CMK (cell line): ENCODE measurements around the gene CPNE5.
A peak's percentile ranks its signal among the peaks of the same experiment; 100 is the strongest.
"Not testable (repeated sequence)": the region's sequence is repeated elsewhere in the genome, so short reads cannot be mapped to it uniquely, and the experiment has no call there.

Experiments used
- DNase-seq: peaks from one replicate; pipeline ENCODE4 v3.0.0-alpha.2; 2010; ENCODE audit warnings: low read depth

The CPNE5 gene

GRCh38 chr6:36723992-36724391 is 115.3 kb downstream of the CPNE5 start:
- DNase-seq: not testable (repeated sequence)

- no peak for DNase-seq
Measured at GRCh38 chr6:36722879-36723278, 116.4 kb downstream of the CPNE5 start.

- no peak for DNase-seq
Measured at GRCh38 chr6:36722365-36722764, 116.9 kb downstream of the CPNE5 start.

- DNase-seq: no peak
Measured at GRCh38 chr6:36721369-36722140, 117.7 kb downstream of the CPNE5 start.

- no peak for DNase-seq
Measured at GRCh38 chr6:36720251-36721141, 118.7 kb downstream of the CPNE5 start.

GRCh38 chr6:36719126-36719525 is 120.1 kb downstream of the CPNE5 start:
- DNase-seq: no peak

GRCh38 chr6:36718560-36718959 is 120.7 kb downstream of the CPNE5 start:
- no peak for DNase-seq

- DNase-seq: no peak
Measured at GRCh38 chr6:36717871-36718540, 121.2 kb downstream of the CPNE5 start.

- no peak for DNase-seq
Measured at GRCh38 chr6:36717231-36717825, 121.9 kb downstream of the CPNE5 start.

GRCh38 chr6:36716476-36717093 is 122.7 kb downstream of the CPNE5 start:
- DNase-seq: no peak

- no peak for DNase-seq
Measured at GRCh38 chr6:36715469-36715868, 123.8 kb downstream of the CPNE5 start.

- no peak for DNase-seq
Measured at GRCh38 chr6:36714511-36714910, 124.7 kb downstream of the CPNE5 start.

GRCh38 chr6:36713846-36714245 is 125.4 kb downstream of the CPNE5 start:
- no peak for DNase-seq

GRCh38 chr6:36712816-36713215 is 126.4 kb downstream of the CPNE5 start:
- no peak for DNase-seq

GRCh38 chr6:36706339-36706738 is 132.9 kb downstream of the CPNE5 start:
- DNase-seq: no peak

- DNase-seq: not testable (repeated sequence)
Measured at GRCh38 chr6:36704961-36705577, 134.2 kb downstream of the CPNE5 start.

- no peak for DNase-seq
Measured at GRCh38 chr6:36703982-36704381, 135.3 kb downstream of the CPNE5 start.

GRCh38 chr6:36703081-36703606 is 136.1 kb downstream of the CPNE5 start:
- DNase-seq: no peak

- DNase-seq: no peak
Measured at GRCh38 chr6:36702656-36703055, 136.6 kb downstream of the CPNE5 start.

GRCh38 chr6:36701401-36701991 is 137.7 kb downstream of the CPNE5 start:
- DNase-seq: no peak

- DNase-seq: peak; percentile 42
Measured at GRCh38 chr6:36700831-36701230, 138.4 kb downstream of the CPNE5 start.
